ENCODE results near the gene KLC4.
"Not testable (repeated sequence)": the region's sequence is repeated elsewhere in the genome, so short reads cannot be mapped to it uniquely, and the experiment has no call there.

KLC4 gene

GRCh38 chr6:43074847-43075669 lies 15.6 kb downstream of the KLC4 start:
- no peak for DNase-seq

- peak; percentile 63 for DNase-seq
Observed at GRCh38 chr6:43075670-43076463, 16.4 kb downstream of the KLC4 start, which contains the start of gene PTK7. TSS of gene PTK7 (plus strand) at chr6:43076314. CDS start at chr6:43076489, 175 bp downstream.

- peak; percentile 62 for DNase-seq
Observed at GRCh38 chr6:43076464-43077332, 17.3 kb downstream of the KLC4 start.

- DNase-seq = no peak
Observed at GRCh38 chr6:43077333-43077809, 17.9 kb downstream of the KLC4 start.

GRCh38 chr6:43077981-43078511 lies 18.6 kb downstream of the KLC4 start:
- DNase-seq = no peak

- DNase-seq = no peak
Observed at GRCh38 chr6:43078691-43079090, 19.3 kb downstream of the KLC4 start.

- DNase-seq = no peak
Observed at GRCh38 chr6:43081043-43081442, 21.6 kb downstream of the KLC4 start.

- DNase-seq = not testable (repeated sequence)
Observed at GRCh38 chr6:43081922-43082321, 22.5 kb downstream of the KLC4 start.

- no peak for DNase-seq
Observed at GRCh38 chr6:43082806-43083655, 23.6 kb downstream of the KLC4 start.

GRCh38 chr6:43086022-43086658 lies 26.7 kb downstream of the KLC4 start:
- DNase-seq = no peak

- DNase-seq = no peak
Observed at GRCh38 chr6:43088654-43089056, 29.2 kb downstream of the KLC4 start.

GRCh38 chr6:43089467-43089866 lies 30.0 kb downstream of the KLC4 start:
- no peak for DNase-seq

- DNase-seq = no peak
Observed at GRCh38 chr6:43089874-43090558, 30.6 kb downstream of the KLC4 start.

GRCh38 chr6:43090559-43090956 lies 31.1 kb downstream of the KLC4 start:
- no peak for DNase-seq

GRCh38 chr6:43091020-43091419 lies 31.6 kb downstream of the KLC4 start:
- DNase-seq = no peak

GRCh38 chr6:43091436-43091991 lies 32.1 kb downstream of the KLC4 start:
- DNase-seq = no peak

GRCh38 chr6:43092635-43093034 lies 33.2 kb downstream of the KLC4 start:
- DNase-seq = no peak

- no peak for DNase-seq
Observed at GRCh38 chr6:43093436-43094289, 34.2 kb downstream of the KLC4 start.

- no peak for DNase-seq
Observed at GRCh38 chr6:43095939-43096338, 36.5 kb downstream of the KLC4 start.
